B cell (primary cell): ENCODE results near the gene B3GALT6. TPM values are rescaled to one million over a fixed set of nuclear protein-coding genes. Genes with fewer than 3 reads are reported as not detected.
"Not testable (repeated sequence)": the region's sequence is repeated elsewhere in the genome, so short reads cannot be mapped to it uniquely, and the experiment has no call there.

Source experiments
- ATAC-seq: fragments of 200-7000 bp; cut with Tn5 transposase; one replicate; pipeline ENCODE4 v1.10.0; 2021; ENCODE audit warnings: low read depth, mild to moderate bottlenecking, moderate number of reproducible peaks, moderate library complexity
- CTCF ChIA-PET: fragments of 350-600 bp; sonication (Branson Sonifier 250); formaldehyde crosslinking; loops from one replicate; lab custom pipeline; 2021; ENCODE audit warnings: antibody characterized with exemption, inconsistent platforms; lab: Charles Lee
- POLR2A ChIA-PET: fragments of 350-600 bp; sonication (Branson Sonifier 250); formaldehyde crosslinking; loops from one replicate; lab custom pipeline; 2021; ENCODE audit warnings: antibody characterized with exemption; lab: Charles Lee
- DNase-seq: peaks from one replicate; pipeline ENCODE4 v3.0.0; 2013
- H2AFZ ChIP-seq: 2 replicates; pipeline ENCODE4 v1.6.1; 2012; ENCODE audit warnings: mild to moderate bottlenecking, low read depth, low read length; ENCODE audit not compliant: insufficient read depth, poor library complexity, severe bottlenecking
- H3K27ac ChIP-seq, 2 donors: 1 replicate in 1 of 2; 2 replicates in 1 of 2; pipeline ENCODE4 v1.5.1; 2012 to 2013; ENCODE audit warnings: low read length in 2 of 2, mild to moderate bottlenecking in 2 of 2, moderate library complexity in 1 of 2
- H3K27me3 ChIP-seq, 4 experiments: fragments of 200-600 bp in 1 of 4; sonication (generic) in 1 of 4; replicated peaks in 1 of 4; 1 replicate in 2 of 4; 2 replicates in 2 of 4; pipeline versions ENCODE4 v1.6.1 to v1.7.0; 2013 to 2016; ENCODE audit warnings: low read length in 3 of 4, mild to moderate bottlenecking in 2 of 4, mixed read lengths in 1 of 4, moderate library complexity in 1 of 4; ENCODE audit not compliant: insufficient read depth in 4 of 4, control insufficient read depth in 3 of 4; ENCODE audit errors: control extremely low read depth in 1 of 4
- H3K36me3 ChIP-seq, 2 experiments: replicated peaks in 1 of 2; 1 replicate in 1 of 2; 2 replicates in 1 of 2; pipeline versions ENCODE4 v1.6.1 to v1.7.1; 2013; ENCODE audit warnings: low read length in 1 of 2; ENCODE audit not compliant: insufficient read depth in 2 of 2, control insufficient read depth in 1 of 2; ENCODE audit errors: control extremely low read depth in 1 of 2, extremely low read depth in 1 of 2
- H3K4me1 ChIP-seq, 2 donors: fragments of 200-600 bp in 1 of 2; sonication (generic) in 1 of 2; 1 replicate in 1 of 2; 2 replicates in 1 of 2; pipeline versions ENCODE4 v1.5.1 to v1.6.1; 2013 to 2017; ENCODE audit warnings: low read length in 2 of 2; ENCODE audit not compliant: control insufficient read depth in 2 of 2, insufficient read depth in 2 of 2
- H3K4me2 ChIP-seq: replicated peaks from 2 replicates; pipeline ENCODE3; 2012; ENCODE audit warnings: mild to moderate bottlenecking, low read depth, low read length; ENCODE audit not compliant: poor library complexity, severe bottlenecking
- H3K4me3 ChIP-seq, 5 experiments: fragments of 200-600 bp in 1 of 5; sonication (generic) in 1 of 5; 1 replicate in 3 of 5; 2 replicates in 2 of 5; pipeline versions ENCODE4 v1.5.1 to v1.7.0; 2011 to 2016; ENCODE audit warnings: low read length in 4 of 5, mild to moderate bottlenecking in 4 of 5, low read depth in 2 of 5, control low read depth in 1 of 5, moderate library complexity in 1 of 5; ENCODE audit not compliant: insufficient read depth in 1 of 5; ENCODE audit errors: control extremely low read depth in 1 of 5, extremely low read depth in 1 of 5
- H3K79me2 ChIP-seq: fragments of 200-600 bp; sonication (generic); one replicate; pipeline ENCODE4 v1.6.0; 2016; ENCODE audit warnings: low read length; ENCODE audit not compliant: control insufficient read depth, insufficient read depth
- H3K9ac ChIP-seq: fragments of 200-600 bp; sonication (generic); 2 replicates; pipeline ENCODE4 v1.6.1; 2017; ENCODE audit warnings: mild to moderate bottlenecking, low read length, moderate library complexity
- H3K9me3 ChIP-seq, 3 donors: one replicate each; pipeline versions ENCODE4 v1.6.1 to v1.7.1; 2013; ENCODE audit warnings: low read length in 2 of 3; ENCODE audit not compliant: control insufficient read depth in 2 of 3, insufficient read depth in 1 of 3; ENCODE audit errors: control extremely low read depth in 1 of 3
- H4K20me1 ChIP-seq: 2 replicates; pipeline ENCODE4 v1.6.0; 2012; ENCODE audit warnings: mild to moderate bottlenecking, low read length; ENCODE audit not compliant: insufficient read depth, control insufficient read depth, poor library complexity, severe bottlenecking
- H3K27ac Mint-ChIP-seq: one replicate; pipeline ENCODE4 v1.8.0; 2021; ENCODE audit warnings: mixed read lengths
- H3K27me3 Mint-ChIP-seq: one replicate; pipeline ENCODE4 v1.8.0; 2021; ENCODE audit warnings: mixed read lengths
- H3K4me1 Mint-ChIP-seq: one replicate; pipeline ENCODE4 v1.8.0; 2021; ENCODE audit warnings: mixed read lengths
- H3K4me3 Mint-ChIP-seq: one replicate; pipeline ENCODE4 v1.8.0; 2021; ENCODE audit warnings: mixed read lengths
- H3K9me3 Mint-ChIP-seq: one replicate; pipeline ENCODE4 v1.8.0; 2022; ENCODE audit warnings: mixed read lengths; ENCODE audit not compliant: insufficient read depth
- CTCF ChIP-seq: fragments of 200-600 bp; IDR thresholded peaks from one replicate; pipeline ENCODE4 v1.8.0; 2022; ENCODE audit warnings: antibody characterized with exemption, mild to moderate bottlenecking
- EZH2 ChIP-seq: IDR thresholded peaks from 2 replicates; pipeline ENCODE4 v1.6.1; 2012; ENCODE audit warnings: borderline replicate concordance, low read depth, mild to moderate bottlenecking, moderate library complexity, low read length; ENCODE audit not compliant: insufficient read depth, poor library complexity, severe bottlenecking
- WGBS: methylation state at CpG from one replicate; pipeline ENCODE4 v1.1.5; 2013; ENCODE audit warnings: missing lambda C conversion rate; ENCODE audit not compliant: insufficient coverage; 5-methylcytosine and 5-hydroxymethylcytosine counted together
- intact Hi-C: fragments of 100-400 bp; cut with micrococcal nuclease; formaldehyde crosslinking; loops from one replicate; pipeline ENCODE4 v1.10.0; 2022
- polyA plus RNA-seq: library from polyadenylated mRNA; depleted of rRNA; stranded (reverse); fragments of >200 nt; gene quantifications from 2 replicates; pipeline ENCODE4 v1.2.3, GENCODE V29; 2012
- total RNA-seq, 2 donors: library from RNA; stranded (reverse); fragments of 120-200 nt in 1 of 2; gene quantifications; 1 replicate in 1 of 2; 2 replicates in 1 of 2; pipeline versions ENCODE4 v1.2.3 to v1.2.4, GENCODE V29; 2013 to 2022

The B3GALT6 gene
- total and polyA plus RNA-seq, 2 donors (not counting 1 experiment from before 2014, with no cell fraction given): 5.9 to 21.0 TPM

DNA sequence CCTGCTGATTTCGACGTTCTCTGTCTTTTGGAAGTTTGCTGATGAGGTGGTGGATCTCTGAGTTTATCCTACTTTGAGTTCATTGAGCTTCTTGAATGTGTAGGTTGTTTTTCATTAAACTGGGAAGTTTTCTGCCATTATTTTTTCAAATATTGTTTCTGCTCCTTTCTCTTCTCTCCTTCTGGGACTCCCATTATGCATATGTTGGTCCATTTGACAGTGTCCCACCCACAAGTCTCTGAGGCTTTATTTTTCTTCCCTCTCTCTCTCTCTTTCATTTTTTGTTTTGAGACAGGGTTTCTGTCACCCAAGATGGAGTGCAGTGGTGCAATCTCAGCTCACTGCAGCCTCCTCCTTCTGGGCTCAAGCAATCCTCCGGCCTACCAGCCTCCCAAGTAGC, 37.3 kb upstream of the B3GALT6 start:
- Histone ChIP-seq H3K4me1 (no peaks in the 10 kb centered on the region), H3K4me2 (no peak overlapping the region), H3K79me2 (no peaks in the 10 kb centered on the region), H3K9ac (no peak overlapping the region), H3K27ac (no peak overlapping the region), H3K36me3 (no peaks in the 10 kb centered on the region), H3K27me3 (peaks cover 0 to 4% (median 2%) of the 10 kb centered on the region in 4 experiments), H2AFZ (no peak overlapping the region), H3K9me3 (peaks cover 1 to 24% (median 8%) of the 10 kb centered on the region in 3 donors), H3K4me3 (no peak overlapping the region), H4K20me1 (no peaks in the 10 kb centered on the region)
- no peak for TF ChIP-seq EZH2
- no peak for TF ChIP-seq CTCF
- ATAC-seq: no peak
- Mint-ChIP-seq H3K9me3 (peaks cover 8% of the 10 kb centered on the region), H3K27ac (no peak overlapping the region), H3K4me3 (no peak overlapping the region), H3K4me1 (peaks cover 3% of the 10 kb centered on the region), H3K27me3 (no peaks in the 10 kb centered on the region)
- intact Hi-C loops: no loop called here
- WGBS: no CpG with 5 or more reads among the region's 3 CpGs
- ChIA-PET POLR2A (no interaction called here), CTCF (interaction anchor here (0.6 to 1.8 kb wide), 3 partner anchors 8 to 73 kb away, joined by 3 to 4 read pairs (median 3); no protein-coding TSS in a partner anchor)
- DNase-seq: peak; percentile 11

- 66% methylated on average over 4 of the region's 6 CpGs for WGBS
- ATAC-seq, H3K4me2 ChIP-seq: not testable (repeated sequence)
Observed at GRCh38 chr1:1195726-1196125, 36.3 kb upstream of the B3GALT6 start.

More at GRCh38 chr1:1195726-1196125, 36.3 kb upstream of the B3GALT6 start:
- H3K9ac ChIP-seq, H3K4me3 ChIP-seq, H3K36me3 ChIP-seq, H3K9me3 Mint-ChIP-seq, H3K4me1 Mint-ChIP-seq, H3K27me3 Mint-ChIP-seq, H2AFZ ChIP-seq, H3K4me3 Mint-ChIP-seq, DNase-seq, H3K79me2 ChIP-seq, intact Hi-C loops, H3K27ac Mint-ChIP-seq, H3K4me1 ChIP-seq, H4K20me1 ChIP-seq, H3K27ac ChIP-seq: not testable (repeated sequence)
- POLR2A ChIA-PET: interaction anchor here (0.7 kb wide), 1 partner anchor 33 kb away, joined by 6 read pairs; no protein-coding TSS in a partner anchor
- Histone ChIP-seq H3K27me3 (peaks cover 0 to 12% (median 6%) of the 10 kb centered on the region in 4 experiments), H3K9me3 (peaks cover 1 to 28% (median 8%) of the 10 kb centered on the region in 3 donors)
- CTCF ChIA-PET: interaction anchor here (0.9 to 1.7 kb wide), 3 partner anchors 9 to 74 kb away, joined by 3 to 6 read pairs (median 3); no protein-coding TSS in a partner anchor
